HEK293 (cell line): ENCODE measurements around the gene MATN4.

Source experiments
- CTCF ChIP-seq: fragments of 450-650 bp; formaldehyde crosslinking; IDR thresholded peaks from 2 replicates; pipeline ENCODE4 v1.5.1; 2016; ENCODE audit warnings: missing biosample characterization, missing genetic modification characterization
- KLF17 ChIP-seq: fragments of 450-650 bp; formaldehyde crosslinking; IDR thresholded peaks from 2 replicates; pipeline ENCODE4 v1.5.1; 2016; ENCODE audit warnings: missing biosample characterization, missing genetic modification characterization
- PRDM2 ChIP-seq: fragments of 450-650 bp; formaldehyde crosslinking; IDR thresholded peaks from 2 replicates; pipeline ENCODE4 v1.5.1; 2016; ENCODE audit warnings: missing biosample characterization, missing genetic modification characterization, borderline replicate concordance
- SP2 ChIP-seq: fragments of 450-650 bp; formaldehyde crosslinking; IDR thresholded peaks from 2 replicates; pipeline ENCODE4 v1.5.1; 2016; ENCODE audit warnings: missing biosample characterization, missing genetic modification characterization
- ZNF146 ChIP-seq: fragments of 450-650 bp; formaldehyde crosslinking; IDR thresholded peaks from 2 replicates; pipeline ENCODE4 v1.5.1; 2016; ENCODE audit warnings: missing biosample characterization, missing genetic modification characterization
- ZNF202 ChIP-seq: fragments of 450-650 bp; formaldehyde crosslinking; IDR thresholded peaks from 2 replicates; pipeline ENCODE4 v1.5.1; 2016; ENCODE audit warnings: missing biosample characterization, missing genetic modification characterization, borderline replicate concordance
- ZNF530 ChIP-seq: fragments of 450-650 bp; formaldehyde crosslinking; IDR thresholded peaks from 2 replicates; pipeline ENCODE4 v1.5.1; 2016; ENCODE audit warnings: low read depth, missing biosample characterization, missing genetic modification characterization

GRCh38 chr20:45322952-45323383 is 14.9 kb upstream of the MATN4 start:
- peak; percentile 35; the same call in 1 of the 2 replicates for TF ChIP-seq CTCF
- TF ChIP-seq SP2 (tag by site-specific recombination), result no peak
- TF ChIP-seq ZNF146 (tag by site-specific recombination), result no peak
- TF ChIP-seq ZNF202 (tag by site-specific recombination), result no peak
- no peak for TF ChIP-seq KLF17 (tag by site-specific recombination)
- no peak for TF ChIP-seq PRDM2 (tag by site-specific recombination)
- TF ChIP-seq ZNF530, result no peak
